HG03095 (cell line): ENCODE data around the gene FILIP1.

Experiments used
- ATAC-seq: cut with Tn5 transposase; IDR thresholded peaks from one replicate; pipeline ENCODE4 v1.9.1; 2021; ENCODE audit warnings: moderate library complexity; ENCODE audit not compliant: unreplicated experiment

FILIP1 gene

GRCh38 chr6:75492386-75493153 lies 1.0 kb downstream of the FILIP1 start:
- peak; percentile 35 for ATAC-seq

GRCh38 chr6:75491291-75491690 lies 2.3 kb downstream of the FILIP1 start:
- no peak for ATAC-seq

GRCh38 chr6:75490706-75491105 lies 2.9 kb downstream of the FILIP1 start:
- ATAC-seq: no peak

GRCh38 chr6:75489025-75489424 lies 4.6 kb downstream of the FILIP1 start:
- ATAC-seq: no peak

GRCh38 chr6:75488033-75488432 lies 5.6 kb downstream of the FILIP1 start:
- ATAC-seq: no peak

- no peak for ATAC-seq
These were observed 6.6 kb downstream of the FILIP1 start for GRCh38 chr6:75486850-75487518.

GRCh38 chr6:75484535-75484934 lies 9.1 kb downstream of the FILIP1 start:
- peak; percentile 81 for ATAC-seq

GRCh38 chr6:75483136-75483952 lies 10.3 kb downstream of the FILIP1 start:
- no peak for ATAC-seq

GRCh38 chr6:75481936-75482593 lies 11.5 kb downstream of the FILIP1 start:
- no peak for ATAC-seq

GRCh38 chr6:75481394-75481793 lies 12.2 kb downstream of the FILIP1 start:
- ATAC-seq: no peak

- no peak for ATAC-seq
These were observed 13.2 kb downstream of the FILIP1 start for GRCh38 chr6:75480425-75480824.

- ATAC-seq: no peak
These were observed 13.9 kb downstream of the FILIP1 start for GRCh38 chr6:75479712-75480111.

GRCh38 chr6:75478929-75479328 lies 14.7 kb downstream of the FILIP1 start:
- ATAC-seq: no peak

GRCh38 chr6:75472885-75473284 lies 20.7 kb downstream of the FILIP1 start:
- ATAC-seq: peak; percentile 87

- no peak for ATAC-seq
These were observed 25.6 kb downstream of the FILIP1 start for GRCh38 chr6:75467966-75468365.

- no peak for ATAC-seq
These were observed 26.3 kb downstream of the FILIP1 start for GRCh38 chr6:75467284-75467683.

- ATAC-seq: no peak
These were observed 27.0 kb downstream of the FILIP1 start for GRCh38 chr6:75466636-75467035.

GRCh38 chr6:75463908-75464307 lies 29.7 kb downstream of the FILIP1 start:
- no peak for ATAC-seq

- no peak for ATAC-seq
These were observed 30.5 kb downstream of the FILIP1 start for GRCh38 chr6:75463061-75463460.

- no peak for ATAC-seq
These were observed 32.9 kb downstream of the FILIP1 start for GRCh38 chr6:75460681-75461080.

- no peak for ATAC-seq
These were observed 34.7 kb downstream of the FILIP1 start for GRCh38 chr6:75458895-75459294.
